Measurements from ENCODE around the gene UBE2K.

The UBE2K gene

GRCh38 chr4:39745920-39746319 is 48.0 kb downstream of the UBE2K start:
- H3K4me1 ChIP-seq (ENCODE audit: control insufficient read depth in 2 of 2, insufficient read depth in 1 of 2, low read depth in 1 of 2, low read length in 2 of 2), result no peaks in the 10 kb centered on the region
- H3K14ac ChIP-seq (ENCODE audit: low read length), result no peak overlapping the region
- no peak overlapping the region for H3K4ac ChIP-seq (ENCODE audit: low read length)
- no peak overlapping the region for H3K18ac ChIP-seq (ENCODE audit: low read length)
- no peaks in the 10 kb centered on the region for H3K79me1 ChIP-seq (ENCODE audit: low read depth, low read length)
- H2BK15ac ChIP-seq (ENCODE audit: low read length), result no peak overlapping the region
- no CpG with 5 or more reads among the region's 1 CpG for WGBS, 2 donors (ENCODE audit: extremely low coverage in 2 of 2, insufficient read length in 2 of 2, insufficient replicate concordance in 1 of 2)
- no peak overlapping the region for H2BK120ac ChIP-seq (ENCODE audit: low read depth, low read length)
- H3K27ac ChIP-seq (replicated peaks; ENCODE audit: low read length), result no peak overlapping the region
- H3K36me3 ChIP-seq (replicated peaks in 1 of 2; ENCODE audit: control insufficient read depth in 2 of 2, insufficient read depth in 2 of 2, low read length in 2 of 2), result peaks cover 5 to 79% of the 10 kb centered on the region in 2 donors
- no peaks in the 10 kb centered on the region for H3K27me3 ChIP-seq (ENCODE audit: control insufficient read depth in 3 of 3, insufficient read depth in 3 of 3, low read depth in 1 of 3, low read length in 3 of 3)
- H3K9me3 ChIP-seq (replicated peaks in 1 of 2; ENCODE audit: control insufficient read depth in 2 of 2, insufficient read depth in 1 of 2, low read depth in 1 of 2, low read length in 2 of 2), result no peaks in the 10 kb centered on the region
- H3K23ac ChIP-seq (ENCODE audit: low read depth, low read length, poor library complexity), result no peak overlapping the region
- H2AK5ac ChIP-seq (ENCODE audit: low read depth, low read length), result no peak overlapping the region
- no peak overlapping the region for H3K9ac ChIP-seq (ENCODE audit: low read depth, low read length, poor library complexity)
- no peak for DNase-seq (ENCODE audit: low spot score)
- H3K4me3 ChIP-seq (ENCODE audit: low read length in 2 of 2), result no peak overlapping the region
- H2BK5ac ChIP-seq (ENCODE audit: low read length), result no peak overlapping the region
- H4K8ac ChIP-seq (ENCODE audit: low read depth, low read length), result no peak overlapping the region
- no peak overlapping the region for H3K4me2 ChIP-seq (ENCODE audit: insufficient read depth, low read length, poor library complexity, severe bottlenecking)
- no peak overlapping the region for H2BK12ac ChIP-seq (ENCODE audit: low read length)
- H4K91ac ChIP-seq (ENCODE audit: low read depth, low read length, poor library complexity), result no peak overlapping the region
- no peak overlapping the region for H2AFZ ChIP-seq (ENCODE audit: low read length)

GRCh38 chr4:39750216-39750615 is 52.3 kb downstream of the UBE2K start:
- Histone ChIP-seq H3K79me1 (ENCODE audit: low read depth, low read length) (no peaks in the 10 kb centered on the region), H3K4me1 (ENCODE audit: control insufficient read depth in 2 of 2, insufficient read depth in 1 of 2, low read depth in 1 of 2, low read length in 2 of 2) (no peaks in the 10 kb centered on the region), H3K9ac (ENCODE audit: low read depth, low read length, poor library complexity) (no peak overlapping the region), H4K91ac (ENCODE audit: low read depth, low read length, poor library complexity) (no peak overlapping the region), H2AFZ (ENCODE audit: low read length) (no peak overlapping the region), H3K4ac (ENCODE audit: low read length) (no peak overlapping the region), H2BK120ac (ENCODE audit: low read depth, low read length) (no peak overlapping the region), H3K27me3 (ENCODE audit: control insufficient read depth in 3 of 3, insufficient read depth in 3 of 3, low read depth in 1 of 3, low read length in 3 of 3) (no peaks in the 10 kb centered on the region), H3K4me2 (ENCODE audit: insufficient read depth, low read length, poor library complexity, severe bottlenecking) (no peak overlapping the region), H3K14ac (ENCODE audit: low read length) (no peak overlapping the region), H2BK12ac (ENCODE audit: low read length) (no peak overlapping the region), H3K27ac (replicated peaks; ENCODE audit: low read length) (no peak overlapping the region), H3K36me3 (replicated peaks in 1 of 2; ENCODE audit: control insufficient read depth in 2 of 2, insufficient read depth in 2 of 2, low read length in 2 of 2) (peaks cover 5 to 89% of the 10 kb centered on the region in 2 donors), H3K18ac (ENCODE audit: low read length) (no peak overlapping the region), H2BK5ac (ENCODE audit: low read length) (no peak overlapping the region), H2BK15ac (ENCODE audit: low read length) (no peak overlapping the region), H2AK5ac (ENCODE audit: low read depth, low read length) (no peak overlapping the region), H3K4me3 (ENCODE audit: low read length in 2 of 2) (no peak overlapping the region), H3K23ac (ENCODE audit: low read depth, low read length, poor library complexity) (no peak overlapping the region), H3K9me3 (replicated peaks in 1 of 2; ENCODE audit: control insufficient read depth in 2 of 2, insufficient read depth in 1 of 2, low read depth in 1 of 2, low read length in 2 of 2) (no peaks in the 10 kb centered on the region), H4K8ac (ENCODE audit: low read depth, low read length) (no peak overlapping the region)
- no peak for DNase-seq (ENCODE audit: low spot score)
- no CpG with 5 or more reads among the region's 3 CpGs for WGBS, 2 donors (ENCODE audit: extremely low coverage in 2 of 2, insufficient read length in 2 of 2, insufficient replicate concordance in 1 of 2)

GRCh38 chr4:39754309-39754708 is 56.4 kb downstream of the UBE2K start:
- Histone ChIP-seq H3K14ac (ENCODE audit: low read length) (no peak overlapping the region), H3K27me3 (ENCODE audit: control insufficient read depth in 3 of 3, insufficient read depth in 3 of 3, low read depth in 1 of 3, low read length in 3 of 3) (no peaks in the 10 kb centered on the region), H3K9me3 (replicated peaks in 1 of 2; ENCODE audit: control insufficient read depth in 2 of 2, insufficient read depth in 1 of 2, low read depth in 1 of 2, low read length in 2 of 2) (no peaks in the 10 kb centered on the region), H3K36me3 (replicated peaks in 1 of 2; ENCODE audit: control insufficient read depth in 2 of 2, insufficient read depth in 2 of 2, low read length in 2 of 2) (peaks cover 2 to 87% of the 10 kb centered on the region in 2 donors), H2BK120ac (ENCODE audit: low read depth, low read length) (no peak overlapping the region), H2BK12ac (ENCODE audit: low read length) (no peak overlapping the region), H3K9ac (ENCODE audit: low read depth, low read length, poor library complexity) (no peak overlapping the region), H3K4ac (ENCODE audit: low read length) (no peak overlapping the region), H3K4me1 (ENCODE audit: control insufficient read depth in 2 of 2, insufficient read depth in 1 of 2, low read depth in 1 of 2, low read length in 2 of 2) (no peaks in the 10 kb centered on the region), H2AFZ (ENCODE audit: low read length) (no peak overlapping the region), H2BK5ac (ENCODE audit: low read length) (no peak overlapping the region), H2BK15ac (ENCODE audit: low read length) (no peak overlapping the region), H3K4me2 (ENCODE audit: insufficient read depth, low read length, poor library complexity, severe bottlenecking) (no peak overlapping the region), H3K18ac (ENCODE audit: low read length) (no peak overlapping the region), H4K91ac (ENCODE audit: low read depth, low read length, poor library complexity) (no peak overlapping the region), H3K4me3 (ENCODE audit: low read length in 2 of 2) (no peak overlapping the region), H3K23ac (ENCODE audit: low read depth, low read length, poor library complexity) (no peak overlapping the region), H3K79me1 (ENCODE audit: low read depth, low read length) (no peaks in the 10 kb centered on the region), H4K8ac (ENCODE audit: low read depth, low read length) (no peak overlapping the region), H3K27ac (replicated peaks; ENCODE audit: low read length) (no peak overlapping the region), H2AK5ac (ENCODE audit: low read depth, low read length) (no peak overlapping the region)
- DNase-seq (ENCODE audit: low spot score), result no peak
- WGBS, 2 donors (ENCODE audit: extremely low coverage in 2 of 2, insufficient read length in 2 of 2, insufficient replicate concordance in 1 of 2), result no CpG with 5 or more reads among the region's 6 CpGs

GRCh38 chr4:39756159-39756558 is 58.2 kb downstream of the UBE2K start:
- Histone ChIP-seq H2BK5ac (ENCODE audit: low read length) (no peak overlapping the region), H3K9ac (ENCODE audit: low read depth, low read length, poor library complexity) (no peak overlapping the region), H3K4me2 (ENCODE audit: insufficient read depth, low read length, poor library complexity, severe bottlenecking) (no peak overlapping the region), H2BK12ac (ENCODE audit: low read length) (no peak overlapping the region), H2BK15ac (ENCODE audit: low read length) (no peak overlapping the region), H3K79me1 (ENCODE audit: low read depth, low read length) (no peaks in the 10 kb centered on the region), H4K91ac (ENCODE audit: low read depth, low read length, poor library complexity) (no peak overlapping the region), H3K14ac (ENCODE audit: low read length) (no peak overlapping the region), H3K4ac (ENCODE audit: low read length) (no peak overlapping the region), H3K4me1 (ENCODE audit: control insufficient read depth in 2 of 2, insufficient read depth in 1 of 2, low read depth in 1 of 2, low read length in 2 of 2) (no peaks in the 10 kb centered on the region), H3K27ac (replicated peaks; ENCODE audit: low read length) (no peak overlapping the region), H3K23ac (ENCODE audit: low read depth, low read length, poor library complexity) (no peak overlapping the region), H2AK5ac (ENCODE audit: low read depth, low read length) (no peak overlapping the region), H4K8ac (ENCODE audit: low read depth, low read length) (peak overlapping the region; percentile 65), H2AFZ (ENCODE audit: low read length) (no peak overlapping the region), H3K36me3 (replicated peaks in 1 of 2; ENCODE audit: control insufficient read depth in 2 of 2, insufficient read depth in 2 of 2, low read length in 2 of 2) (peaks cover 5 to 86% of the 10 kb centered on the region in 2 donors), H3K27me3 (ENCODE audit: control insufficient read depth in 3 of 3, insufficient read depth in 3 of 3, low read depth in 1 of 3, low read length in 3 of 3) (no peaks in the 10 kb centered on the region), H2BK120ac (ENCODE audit: low read depth, low read length) (no peak overlapping the region), H3K4me3 (ENCODE audit: low read length in 2 of 2) (no peak overlapping the region), H3K9me3 (replicated peaks in 1 of 2; ENCODE audit: control insufficient read depth in 2 of 2, insufficient read depth in 1 of 2, low read depth in 1 of 2, low read length in 2 of 2) (no peaks in the 10 kb centered on the region), H3K18ac (ENCODE audit: low read length) (no peak overlapping the region)
- WGBS, 2 donors (ENCODE audit: extremely low coverage in 2 of 2, insufficient read length in 2 of 2, insufficient replicate concordance in 1 of 2), result no CpG with 5 or more reads among the region's 2 CpGs
- no peak for DNase-seq (ENCODE audit: low spot score)

Measured in neuronal stem cell (in vitro differentiated cells).